H9 (cell line): ENCODE data around the gene SZT2. TPM values are rescaled to one million over a fixed set of nuclear protein-coding genes. Genes with fewer than 3 reads are reported as not detected.

Experiments
- DNase-seq: peaks from one replicate; pipeline ENCODE4 v3.0.0-alpha.2; 2017
- H2AFZ ChIP-seq: one replicate; pipeline ENCODE4 v1.6.1; 2013; ENCODE audit warnings: mild to moderate bottlenecking, low read length, control low read depth, moderate library complexity
- H2AK5ac ChIP-seq: 2 replicates; pipeline ENCODE4 v1.6.1; 2013; ENCODE audit warnings: low read length, control low read depth, mixed read lengths; ENCODE audit not compliant: insufficient read length
- H2BK120ac ChIP-seq: one replicate; pipeline ENCODE4 v1.6.1; 2013; ENCODE audit warnings: low read depth, mild to moderate bottlenecking, low read length, control low read depth, inconsistent platforms; ENCODE audit not compliant: poor library complexity, severe bottlenecking
- H2BK12ac ChIP-seq: 2 replicates; pipeline ENCODE4 v1.6.1; 2013; ENCODE audit warnings: low read length, control low read depth, mixed read lengths, low read depth; ENCODE audit not compliant: insufficient read length
- H2BK15ac ChIP-seq: 2 replicates; pipeline ENCODE4 v1.6.1; 2013; ENCODE audit warnings: low read depth, low read length, control low read depth
- H2BK20ac ChIP-seq: one replicate; pipeline ENCODE4 v1.6.1; 2013; ENCODE audit warnings: low read depth, mild to moderate bottlenecking, low read length, control low read depth, inconsistent platforms; ENCODE audit not compliant: poor library complexity, severe bottlenecking
- H2BK5ac ChIP-seq: 2 replicates; pipeline ENCODE4 v1.6.1; 2013; ENCODE audit warnings: low read length, control low read depth, mixed read lengths; ENCODE audit not compliant: insufficient read length
- H3K14ac ChIP-seq: 2 replicates; pipeline ENCODE4 v1.6.1; 2013; ENCODE audit warnings: low read length, control low read depth; ENCODE audit not compliant: insufficient read depth
- H3K18ac ChIP-seq: 2 replicates; pipeline ENCODE4 v1.6.1; 2013; ENCODE audit warnings: low read depth, mild to moderate bottlenecking, mixed read lengths, low read length, control low read depth; ENCODE audit not compliant: insufficient read length
- H3K23ac ChIP-seq: 2 replicates; pipeline ENCODE4 v1.6.1; 2013; ENCODE audit warnings: low read length, control low read depth, mixed read lengths, low read depth; ENCODE audit not compliant: insufficient read length
- H3K23me2 ChIP-seq: 2 replicates; pipeline ENCODE4 v1.6.1; 2013; ENCODE audit warnings: low read depth, mild to moderate bottlenecking, mixed read lengths, low read length, control low read depth; ENCODE audit not compliant: insufficient read length, poor library complexity, severe bottlenecking
- H3K27ac ChIP-seq: 2 replicates; pipeline ENCODE4 v1.5.1; 2013; ENCODE audit warnings: low read length, control low read depth, mixed read lengths, low read depth; ENCODE audit not compliant: insufficient read length
- H3K27me3 ChIP-seq: 2 replicates; pipeline ENCODE4 v1.6.1; 2013; ENCODE audit warnings: low read length, control low read depth, inconsistent platforms; ENCODE audit not compliant: insufficient read depth
- H3K4ac ChIP-seq: 2 replicates; pipeline ENCODE4 v1.6.1; 2013; ENCODE audit warnings: low read depth, mild to moderate bottlenecking, control low read depth, inconsistent platforms, low read length, moderate library complexity
- H3K4me1 ChIP-seq: 2 replicates; pipeline ENCODE4 v1.6.1; 2013; ENCODE audit warnings: low read length, control low read depth, inconsistent platforms; ENCODE audit not compliant: insufficient read depth
- H3K4me2 ChIP-seq: 2 replicates; pipeline ENCODE4 v1.6.1; 2013; ENCODE audit warnings: low read length, control low read depth, mixed read lengths; ENCODE audit not compliant: insufficient read length, insufficient read depth
- H3K56ac ChIP-seq: 2 replicates; pipeline ENCODE4 v1.6.1; 2013; ENCODE audit warnings: low read depth, mild to moderate bottlenecking, mixed read lengths, low read length, control low read depth; ENCODE audit not compliant: insufficient read length
- H3K79me1 ChIP-seq: 2 replicates; pipeline ENCODE4 v1.6.1; 2013; ENCODE audit warnings: low read depth, mild to moderate bottlenecking, moderate library complexity, low read length, control low read depth, inconsistent platforms; ENCODE audit not compliant: insufficient read depth, poor library complexity, severe bottlenecking
- H3K79me2 ChIP-seq: 2 replicates; pipeline ENCODE4 v1.6.1; 2013; ENCODE audit warnings: low read length, control low read depth, inconsistent platforms; ENCODE audit not compliant: insufficient read depth
- H3K9ac ChIP-seq: 2 replicates; pipeline ENCODE4 v1.6.1; 2013; ENCODE audit warnings: low read length, control low read depth, mixed read lengths; ENCODE audit not compliant: insufficient read length; ENCODE audit errors: extremely low read depth
- H3K9me3 ChIP-seq: one replicate; pipeline ENCODE4 v1.6.1; 2013; ENCODE audit warnings: low read depth, low read length, inconsistent platforms; ENCODE audit not compliant: control insufficient read depth
- H3T11ph ChIP-seq: one replicate; pipeline ENCODE4 v1.6.1; 2013; ENCODE audit warnings: mild to moderate bottlenecking, low read length, control low read depth, inconsistent platforms
- H4K20me1 ChIP-seq: one replicate; pipeline ENCODE4 v1.6.1; 2013; ENCODE audit not compliant: control insufficient read depth, insufficient read length, insufficient read depth
- H4K5ac ChIP-seq: 2 replicates; pipeline ENCODE4 v1.6.1; 2013; ENCODE audit warnings: low read depth, mild to moderate bottlenecking, mixed read lengths, low read length, control low read depth; ENCODE audit not compliant: insufficient read length
- H4K8ac ChIP-seq: replicated peaks from 2 replicates; pipeline ENCODE4 v1.6.1; 2013; ENCODE audit warnings: low read length, control low read depth, mixed read lengths, low read depth; ENCODE audit not compliant: insufficient read length
- H4K91ac ChIP-seq: 2 replicates; pipeline ENCODE4 v1.6.1; 2013; ENCODE audit warnings: low read depth, mild to moderate bottlenecking, moderate library complexity, mixed read lengths, low read length, control low read depth; ENCODE audit not compliant: insufficient read length
- H3K27ac Mint-ChIP-seq, 3 experiments: 2 replicates in 2 of 3; 3 replicates in 1 of 3; pipeline ENCODE4 v1.8.0; 2020 to 2021; ENCODE audit warnings: mixed read lengths in 3 of 3, mild to moderate bottlenecking in 1 of 3, moderate library complexity in 1 of 3
- H3K27me3 Mint-ChIP-seq: 2 replicates; pipeline ENCODE4 v1.8.0; 2021; ENCODE audit warnings: low read depth, mild to moderate bottlenecking, moderate library complexity, mixed read lengths
- H3K36me3 Mint-ChIP-seq, 3 experiments: 2 replicates in 2 of 3; 3 replicates in 1 of 3; pipeline ENCODE4 v1.8.0; 2020 to 2021; ENCODE audit warnings: low read depth in 3 of 3, mixed read lengths in 3 of 3; ENCODE audit not compliant: insufficient read depth in 1 of 3
- H3K4me1 Mint-ChIP-seq, 2 experiments: 2 replicates each; pipeline ENCODE4 v1.8.0; 2020; ENCODE audit warnings: mixed read lengths in 2 of 2
- H3K4me3 Mint-ChIP-seq, 2 experiments: 2 replicates in 1 of 2; 3 replicates in 1 of 2; pipeline ENCODE4 v1.8.0; 2020 to 2021; ENCODE audit warnings: mild to moderate bottlenecking in 2 of 2, mixed read lengths in 2 of 2, moderate library complexity in 1 of 2
- H3K9me3 Mint-ChIP-seq, 2 experiments: 2 replicates in 1 of 2; 3 replicates in 1 of 2; pipeline ENCODE4 v1.8.0; 2020; ENCODE audit warnings: mild to moderate bottlenecking in 2 of 2, mixed read lengths in 2 of 2, moderate library complexity in 1 of 2
- CTCF ChIP-seq: fragments of 200-600 bp; sonication (generic); conservative IDR thresholded peaks from 3 replicates; pipeline ENCODE4 v1.8.0; 2021; ENCODE audit warnings: antibody characterized with exemption, mild to moderate bottlenecking
- WGBS: extraction: QIAGEN DNeasy Blood & Tissue Kit; methylation state at CpG from one replicate; pipeline ENCODE4 v1.1.7; 2013; ENCODE audit warnings: missing lambda C conversion rate, low lambda C conversion rate, mixed read lengths; ENCODE audit not compliant: insufficient read length; ENCODE audit errors: extremely low coverage; 5-methylcytosine and 5-hydroxymethylcytosine counted together
- total RNA-seq: library from RNA; stranded (reverse); gene quantifications from 2 replicates; pipeline ENCODE4 v1.2.1, GENCODE V29; 2021

Gene SZT2
- total RNA-seq, 1 experiment from 2014 or later, result 16.8 TPM

- Histone ChIP-seq H3K27ac (no peak overlapping the region), H3K79me1 (no peaks in the 10 kb centered on the region), H4K20me1 (no peaks in the 10 kb centered on the region), H2BK15ac (no peak overlapping the region), H2AK5ac (no peak overlapping the region), H2BK12ac (no peak overlapping the region), H3K23ac (no peak overlapping the region), H3K27me3 (no peaks in the 10 kb centered on the region), H2BK20ac (no peak overlapping the region), H4K91ac (no peak overlapping the region), H3K23me2 (no peaks in the 10 kb centered on the region), H4K5ac (no peak overlapping the region), H3K9ac (no peak overlapping the region), H3T11ph (no peak overlapping the region), H2BK120ac (no peak overlapping the region), H3K4me1 (no peaks in the 10 kb centered on the region), H3K56ac (no peak overlapping the region), H3K14ac (no peak overlapping the region), H4K8ac (no peak overlapping the region), H3K4me2 (no peak overlapping the region), H2BK5ac (no peak overlapping the region), H3K79me2 (no peaks in the 10 kb centered on the region), H3K18ac (no peak overlapping the region), H3K4ac (no peak overlapping the region), H2AFZ (no peak overlapping the region), H3K9me3 (no peaks in the 10 kb centered on the region)
- peaks cover 17 to 68% (median 44%) of the 10 kb centered on the region in 3 experiments; a peak in 6 of 7 replicates for H3K36me3 Mint-ChIP-seq
- TF ChIP-seq CTCF, result no peak
- H3K27ac Mint-ChIP-seq, result no peak overlapping the region
- no CpG with 5 or more reads among the region's 13 CpGs for WGBS
- peaks cover 0 to 4% of the 10 kb centered on the region in 2 experiments; a peak in 2 of 4 replicates for H3K4me1 Mint-ChIP-seq
- H3K9me3 Mint-ChIP-seq, result no peaks in the 10 kb centered on the region
- no peak overlapping the region; a peak in 1 of 5 replicates for H3K4me3 Mint-ChIP-seq
- DNase-seq, result peak; percentile 16
- no peaks in the 10 kb centered on the region for H3K27me3 Mint-ChIP-seq
Measured at GRCh38 chr1:43444151-43444828, 54.6 kb downstream of the SZT2 start.
